ENCODE results near the gene AMPD2.

DNA sequence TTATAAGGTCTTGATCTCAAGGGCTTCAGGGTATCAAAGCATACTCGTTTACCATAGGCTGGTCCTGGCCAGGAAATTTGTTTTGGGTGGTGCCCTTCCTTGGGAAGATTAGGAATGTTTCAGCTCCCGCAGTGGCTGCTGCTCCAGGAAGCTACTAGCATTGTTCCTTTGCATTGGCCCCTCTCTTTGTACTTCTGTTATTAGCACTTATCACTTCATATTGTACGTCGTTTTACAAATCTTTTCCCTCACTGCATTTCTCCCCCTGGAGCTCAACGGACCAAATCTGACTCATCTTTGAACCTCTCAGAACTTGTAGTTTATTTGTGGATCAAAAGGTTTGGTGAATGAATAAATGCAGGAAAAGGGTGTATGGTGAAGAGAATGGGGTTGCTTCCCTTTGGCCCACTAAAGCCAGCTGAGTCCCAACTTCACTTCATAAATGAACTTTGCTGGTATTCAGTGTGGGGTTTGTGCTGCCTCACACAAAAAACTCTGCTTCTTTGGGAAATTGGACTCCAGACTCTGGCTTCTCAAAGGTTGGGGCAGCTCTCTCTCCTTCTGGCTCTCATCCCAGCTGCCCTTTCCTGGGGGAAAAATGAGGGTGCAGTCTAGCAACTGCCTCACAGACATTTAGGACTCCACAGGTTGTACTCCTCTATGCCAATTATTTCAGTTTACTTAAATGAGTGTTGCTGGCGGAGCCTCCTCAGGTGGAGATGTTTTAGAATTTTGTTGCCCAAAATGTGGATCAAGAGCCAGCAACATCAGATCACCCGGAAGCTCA lies 6.1 kb upstream of the AMPD2 start:
- TF ChIP-seq POLR2AphosphoS5 (IDR thresholded peaks at IDR 0.05; ENCODE audit: low read depth, low read length) (no peak), TAF1 (IDR thresholded peaks at IDR 0.05; ENCODE audit: borderline replicate concordance, low read depth, low read length) (no peak)
